IMR-90 (cell line): Measurements from ENCODE around the gene FRY.

ENCODE experiments used
- CTCF ChIP-seq: conservative IDR thresholded peaks from 2 replicates; pipeline ENCODE4 v1.5.1; 2012; ENCODE audit warnings: mild to moderate bottlenecking, low read depth, low read length, improper control_type of control experiment
- NFE2L2 ChIP-seq: fragments of 150-350 bp; IDR thresholded peaks from 2 replicates; pipeline ENCODE4 v1.6.1; 2016; ENCODE audit warnings: low read depth, mild to moderate bottlenecking, low read length
- POLR2A ChIP-seq: IDR thresholded peaks from 2 replicates; pipeline ENCODE4 v1.6.1; 2012; ENCODE audit warnings: mild to moderate bottlenecking, low read depth, low read length
- SMC3 ChIP-seq: fragments of 150-350 bp; IDR thresholded peaks from 2 replicates; pipeline ENCODE4 v1.6.1; 2016; ENCODE audit warnings: low read depth, mild to moderate bottlenecking, antibody characterized with exemption, low read length, moderate library complexity
- USF2 ChIP-seq: fragments of 150-350 bp; IDR thresholded peaks from 2 replicates; pipeline ENCODE4 v1.6.1; 2017; ENCODE audit warnings: mild to moderate bottlenecking, antibody characterized with exemption, low read length, low read depth

GRCh38 chr13:32028711-32029110 lies 2.9 kb upstream of the FRY start:
- TF ChIP-seq USF2 (no peak), CTCF (no peak), POLR2A (no peak), NFE2L2 (no peak), SMC3 (no peak)
